Erythroblast (primary cell): ENCODE measurements around the gene VASN.

ENCODE experiments used
- GATA1 ChIP-seq: IDR thresholded peaks from 2 replicates; pipeline ENCODE4 v1.6.1; 2011; ENCODE audit warnings: low read depth, mild to moderate bottlenecking, control low read depth, low read length, moderate library complexity
- POLR2A ChIP-seq: IDR thresholded peaks from 2 replicates; pipeline ENCODE4 v1.6.1; 2011; ENCODE audit warnings: mild to moderate bottlenecking, low read length

DNA sequence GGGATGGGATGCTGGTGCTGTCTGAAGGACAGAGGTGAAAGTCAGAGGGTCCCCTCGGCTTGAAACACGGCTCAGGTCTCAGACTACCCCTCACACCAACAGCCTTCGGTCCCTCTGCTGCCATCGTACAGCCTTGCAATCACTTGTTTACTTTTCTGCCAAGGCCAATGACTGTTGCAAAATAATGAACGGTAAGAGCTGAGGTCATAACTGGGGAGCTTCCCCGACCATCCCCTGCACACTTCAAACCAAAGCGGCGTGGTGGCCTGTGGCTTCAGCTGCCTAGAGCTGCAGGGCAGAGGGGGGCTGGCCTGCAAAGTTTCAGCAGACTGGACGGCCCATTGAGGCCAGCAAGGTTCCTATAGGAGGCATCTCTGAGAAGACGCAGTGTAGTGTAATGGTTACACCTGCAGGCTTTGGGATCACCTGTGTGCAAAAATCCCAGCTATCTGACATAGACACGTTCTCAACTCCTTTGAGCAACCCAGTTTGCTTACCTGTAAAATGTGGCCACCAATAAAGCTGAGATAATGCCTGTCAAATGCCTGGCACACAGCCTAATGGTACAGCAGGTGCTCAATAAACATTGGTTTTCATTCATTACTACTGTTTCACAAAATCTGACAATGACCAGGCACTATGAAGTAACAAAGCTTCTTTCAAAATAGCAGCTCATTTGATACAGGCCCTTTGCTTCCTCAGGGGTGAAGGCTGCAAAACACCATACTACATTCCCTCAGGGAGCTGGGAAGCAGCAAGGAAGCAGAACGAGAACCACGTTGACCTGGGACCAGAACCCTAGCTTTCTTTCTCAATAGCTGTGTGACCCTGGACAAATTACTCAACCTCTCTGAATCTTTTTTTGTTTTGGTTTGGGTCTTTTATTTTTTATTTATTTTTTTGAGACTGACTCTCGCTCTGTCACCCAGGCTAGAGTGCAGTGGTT is 25.5 kb upstream of the VASN start:
- TF ChIP-seq POLR2A, result no peak
- no peak for TF ChIP-seq GATA1
